NCI-H1694 treated with DMSO at 0.1 percent for 48 hours (cell line): Measurements from ENCODE around the gene PEBP1.
"Not testable (repeated sequence)": the region's sequence is repeated elsewhere in the genome, so short reads cannot be mapped to it uniquely, and the experiment has no call there.

Experiments
- DNase-seq: peaks from one replicate; lab custom pipeline; 2025; lab: John Stamatoyannopoulos, UW

Gene PEBP1

DNA sequence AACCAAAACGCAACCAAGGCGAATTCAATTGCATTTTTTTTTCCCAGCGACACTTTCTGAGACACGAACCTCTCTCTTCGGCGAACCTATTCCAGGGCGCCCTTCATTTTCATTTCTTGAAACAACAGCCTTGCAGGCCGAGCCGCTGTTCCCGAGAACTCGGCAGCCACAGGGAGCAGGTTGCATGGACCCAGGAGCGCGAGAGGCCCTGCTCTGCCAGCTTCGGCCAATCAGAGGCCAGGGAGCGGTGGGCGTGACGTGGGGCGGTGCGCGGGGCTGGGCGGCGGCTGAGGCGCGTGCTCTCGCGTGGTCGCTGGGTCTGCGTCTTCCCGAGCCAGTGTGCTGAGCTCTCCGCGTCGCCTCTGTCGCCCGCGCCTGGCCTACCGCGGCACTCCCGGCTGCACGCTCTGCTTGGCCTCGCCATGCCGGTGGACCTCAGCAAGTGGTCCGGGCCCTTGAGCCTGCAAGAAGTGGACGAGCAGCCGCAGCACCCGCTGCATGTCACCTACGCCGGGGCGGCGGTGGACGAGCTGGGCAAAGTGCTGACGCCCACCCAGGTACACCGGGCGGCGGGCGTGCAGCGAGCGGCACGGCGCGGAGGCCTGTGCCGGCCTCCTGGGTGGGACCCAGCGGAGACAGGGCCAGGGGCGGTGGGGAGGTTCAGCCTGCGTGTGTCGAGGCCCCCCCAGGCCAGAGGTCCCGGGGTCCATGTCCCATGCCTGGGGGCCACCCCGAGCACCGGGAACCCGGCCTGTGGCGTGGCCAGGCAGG, at the start of gene PEBP1:
Gene PEBP1 (plus strand): TSS at position 337 of the 771 bp plus-strand sequence. CDS start 86 bp downstream, at position 423.
- DNase-seq, result peak; percentile 77

DNA sequence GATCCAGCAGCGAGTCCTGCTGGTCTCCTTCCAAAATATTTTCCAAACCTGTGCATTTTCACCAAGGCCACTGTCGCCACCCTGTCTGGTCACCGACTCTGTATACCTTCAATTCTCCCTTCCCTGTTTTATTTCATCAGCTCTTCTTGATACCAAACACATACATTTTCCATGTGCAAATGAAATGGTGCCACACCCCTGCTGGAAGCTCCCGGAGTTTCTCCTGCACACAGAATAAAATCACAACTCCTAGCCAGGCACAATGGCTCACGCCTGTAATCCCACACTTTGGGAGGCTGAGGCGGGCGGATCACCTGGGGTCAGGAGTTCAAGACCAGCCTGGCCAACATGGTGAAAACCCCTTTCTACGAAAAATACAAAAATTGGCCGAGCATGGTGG, 46.1 kb upstream of the PEBP1 start:
- no peak for DNase-seq

DNA sequence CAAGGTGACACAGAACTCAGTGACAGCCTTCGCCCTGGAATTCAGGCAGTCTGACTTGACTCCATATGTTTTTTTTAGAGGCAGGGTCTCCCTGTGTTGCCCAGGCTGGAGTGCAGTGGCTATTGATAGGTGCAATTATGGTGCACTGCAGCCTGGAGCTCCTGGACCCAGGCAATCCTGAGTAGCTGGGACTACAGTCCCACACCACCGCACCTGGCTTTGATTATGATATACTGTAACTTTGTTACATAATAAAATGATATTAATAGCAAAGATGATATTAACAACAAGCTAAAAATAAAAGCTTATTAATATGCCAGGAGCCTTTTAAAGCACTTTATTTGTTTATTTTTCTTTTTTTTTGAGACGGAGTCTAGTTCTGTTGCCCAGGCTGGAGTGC, 41.9 kb upstream of the PEBP1 start:
- no peak for DNase-seq

DNA sequence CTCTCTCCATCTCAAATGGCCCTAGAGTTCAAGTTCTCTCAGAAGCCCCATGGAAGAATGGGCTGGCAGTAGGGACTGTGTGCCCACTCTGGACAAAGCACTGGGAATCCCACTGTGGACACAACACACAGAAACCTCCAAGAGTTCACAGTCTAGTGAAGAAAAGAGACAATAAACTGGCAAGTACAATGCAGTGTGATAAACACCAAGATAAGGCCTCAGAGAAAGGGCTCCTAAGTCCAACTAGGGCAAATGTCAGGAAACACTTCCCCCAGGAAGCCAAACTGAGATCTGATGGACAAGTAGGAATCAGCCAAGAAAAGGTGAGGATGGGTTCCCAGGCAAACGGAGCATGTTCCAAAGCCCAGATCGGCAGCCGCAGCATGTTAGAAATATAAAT, 37.5 kb upstream of the PEBP1 start:
- no peak for DNase-seq

DNA sequence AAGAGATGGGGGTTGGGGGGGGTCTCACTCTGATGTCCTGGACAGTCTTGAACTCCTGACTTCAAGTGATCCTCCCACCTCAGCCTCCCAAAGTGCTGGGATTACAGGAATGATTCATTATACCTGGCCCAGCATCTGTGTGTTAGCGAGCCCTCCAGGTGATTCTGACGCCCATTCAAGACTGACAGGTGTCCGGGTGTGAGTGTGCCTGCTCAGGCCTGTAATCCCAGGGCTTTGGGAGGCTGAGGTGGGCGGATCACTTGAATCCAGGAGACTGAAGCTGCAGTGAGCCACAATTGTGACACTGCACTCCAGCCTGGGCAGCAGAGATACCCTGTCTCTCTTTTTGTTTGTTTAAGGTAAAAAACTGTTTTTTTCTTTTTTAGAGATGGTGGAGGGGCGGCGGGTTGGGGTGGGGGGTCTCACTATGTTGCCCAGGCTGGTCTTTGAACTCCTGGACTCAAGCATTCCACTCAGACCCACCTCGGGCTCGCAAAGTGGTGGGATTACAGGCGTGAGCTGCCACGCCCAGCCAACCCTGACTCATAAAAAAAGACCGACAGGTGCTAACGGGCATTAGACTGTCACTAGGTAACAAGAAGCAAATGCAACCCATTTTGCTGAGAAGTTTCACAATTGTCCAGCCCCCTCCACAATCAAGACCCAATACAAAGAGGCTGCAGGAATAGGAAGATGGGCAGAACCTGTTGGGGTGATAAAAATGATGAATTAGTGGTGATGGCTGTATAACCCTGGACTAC, 36.8 kb upstream of the PEBP1 start:
- no peak for DNase-seq

DNA sequence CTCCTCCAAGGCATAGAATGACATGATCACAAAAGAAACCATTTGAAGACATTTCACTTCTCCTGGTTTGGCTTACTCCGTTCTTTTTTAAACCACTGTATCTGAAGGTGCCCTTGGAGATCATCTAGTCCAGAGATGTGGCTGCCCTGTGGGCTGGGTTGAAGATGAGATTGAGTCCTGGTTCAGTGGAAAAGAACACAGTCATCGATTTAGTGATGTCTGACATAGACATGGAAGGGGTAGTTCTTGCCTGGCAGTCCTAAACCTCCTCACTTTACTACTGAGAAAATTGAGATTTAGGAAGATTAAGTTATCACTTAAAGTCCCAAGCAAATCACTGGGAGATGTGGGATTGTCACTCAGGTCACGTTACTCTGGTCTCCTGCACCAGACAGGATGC, 34.9 kb upstream of the PEBP1 start:
- DNase-seq, result no peak

DNA sequence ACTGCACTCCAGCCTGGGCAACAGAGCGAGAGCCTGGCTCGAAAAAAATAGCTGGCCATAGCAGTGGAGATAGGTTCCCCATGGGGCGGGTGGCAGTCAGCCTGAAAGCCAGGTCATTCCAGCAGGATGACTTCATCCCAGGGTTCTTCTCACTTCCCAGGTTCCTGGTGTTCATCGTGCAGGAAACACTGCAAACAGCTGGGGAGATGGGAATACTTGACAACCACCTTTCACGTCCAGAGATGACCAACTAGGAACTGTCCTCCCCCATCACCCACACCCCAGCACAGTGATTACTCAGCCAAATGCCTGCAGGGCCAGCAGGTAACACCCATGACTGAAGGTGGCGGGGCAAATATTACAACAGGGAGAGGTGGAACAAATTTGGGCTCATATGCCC, 33.9 kb upstream of the PEBP1 start:
- DNase-seq, result no peak

DNA sequence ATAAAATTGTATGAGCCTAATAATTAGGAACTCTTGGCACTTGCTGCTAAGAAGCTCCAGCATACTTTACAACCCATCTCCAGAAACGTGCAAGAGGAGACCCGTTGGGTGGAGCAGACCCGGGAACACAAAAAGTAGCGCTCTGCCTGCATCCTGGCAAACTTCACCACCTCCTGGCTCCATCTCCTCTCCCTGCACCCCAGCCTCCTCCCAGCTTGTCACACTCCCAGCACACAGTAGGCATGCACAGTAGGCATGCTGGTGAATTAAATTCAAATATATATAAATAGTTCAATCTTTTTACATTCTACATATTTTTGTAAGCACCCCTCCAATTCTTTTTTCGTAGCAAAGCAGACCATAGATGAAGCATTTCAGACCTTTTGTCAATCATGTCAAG, 33.3 kb upstream of the PEBP1 start:
- no peak for DNase-seq

DNA sequence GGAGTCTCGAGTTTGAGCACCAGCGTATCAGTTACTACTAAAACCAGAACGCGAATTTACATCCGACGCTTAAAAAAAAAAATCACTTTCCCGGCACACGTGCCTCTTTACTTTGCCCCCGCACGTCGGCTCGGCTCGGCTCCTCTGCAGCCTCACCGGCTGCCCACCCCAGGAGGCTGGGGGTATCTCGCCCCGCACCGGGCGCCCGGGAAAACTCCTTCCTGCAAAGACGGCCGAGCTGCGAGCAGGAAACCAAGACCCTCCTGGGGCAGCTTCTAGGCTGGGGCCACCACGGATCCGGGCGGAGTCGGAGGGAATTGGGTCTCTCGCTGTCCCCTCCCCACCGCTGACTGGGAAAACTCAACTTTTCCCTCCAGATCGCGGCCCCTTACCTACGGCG, 32.7 kb upstream of the PEBP1 start:
- peak; percentile 17 for DNase-seq

DNA sequence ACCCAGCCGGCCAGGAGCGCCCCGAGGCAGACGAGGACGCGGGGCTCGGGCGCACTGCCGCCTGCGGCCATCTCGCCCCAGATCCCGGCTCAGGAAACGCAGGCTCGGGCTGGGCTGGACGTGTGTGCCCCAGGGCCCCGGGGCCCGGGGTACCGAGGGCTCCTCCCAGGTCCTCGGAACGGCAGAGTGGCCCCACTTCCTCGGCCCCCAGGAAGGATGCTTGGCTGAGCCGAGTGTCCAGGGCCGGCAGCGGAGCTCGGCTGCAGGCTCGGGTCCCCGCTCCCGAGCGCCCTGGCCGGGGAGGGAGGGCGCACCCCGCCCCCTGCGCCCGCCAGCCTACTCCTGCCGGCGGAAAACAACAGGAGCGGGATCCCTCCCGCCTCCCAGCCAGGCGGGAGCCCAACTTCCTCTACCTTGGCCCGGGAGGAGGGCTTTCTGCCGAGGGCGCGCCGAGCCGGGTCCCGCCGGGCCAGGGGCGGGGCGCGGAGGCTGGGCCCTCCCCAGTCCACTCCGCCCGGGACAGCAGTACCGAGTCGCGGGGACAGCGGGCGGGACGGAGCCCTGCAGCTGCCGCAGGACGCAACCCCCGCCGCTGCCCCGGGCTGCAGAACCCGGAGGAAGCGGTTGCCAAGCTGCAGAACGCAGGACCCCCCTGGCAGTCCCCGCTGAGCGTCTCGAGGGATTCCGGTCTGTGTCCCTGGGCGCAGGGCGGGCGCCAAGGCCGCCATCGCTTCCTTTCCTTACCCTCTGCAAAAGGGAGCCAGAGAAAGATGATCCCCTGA, 32.1 kb upstream of the PEBP1 start, which contains the start of gene VSIG10:
Gene VSIG10 (minus strand): TSS at position 411 of the 782 bp plus-strand sequence. CDS start 340 bp downstream, at position 71.
- peak; percentile 35 for DNase-seq

DNA sequence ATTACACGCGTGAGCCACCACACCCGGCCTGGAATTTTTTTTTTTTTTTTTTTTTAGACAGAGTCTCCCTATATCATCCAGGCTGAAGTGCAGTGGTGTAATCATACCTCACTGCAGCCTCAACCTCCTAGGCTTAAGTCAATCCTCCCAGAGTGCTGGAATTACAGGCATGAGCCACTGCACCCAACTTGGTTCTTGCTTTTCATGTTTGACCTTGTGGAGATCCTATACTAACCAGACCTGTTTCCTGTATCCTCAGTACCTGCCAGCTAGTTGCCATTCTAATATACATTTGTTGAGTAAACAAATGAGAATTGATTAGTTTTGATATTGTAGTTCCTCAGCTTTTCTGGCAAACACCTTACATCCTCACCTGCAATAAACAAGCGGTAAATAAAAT, 28.9 kb upstream of the PEBP1 start:
- DNase-seq, result no peak

DNA sequence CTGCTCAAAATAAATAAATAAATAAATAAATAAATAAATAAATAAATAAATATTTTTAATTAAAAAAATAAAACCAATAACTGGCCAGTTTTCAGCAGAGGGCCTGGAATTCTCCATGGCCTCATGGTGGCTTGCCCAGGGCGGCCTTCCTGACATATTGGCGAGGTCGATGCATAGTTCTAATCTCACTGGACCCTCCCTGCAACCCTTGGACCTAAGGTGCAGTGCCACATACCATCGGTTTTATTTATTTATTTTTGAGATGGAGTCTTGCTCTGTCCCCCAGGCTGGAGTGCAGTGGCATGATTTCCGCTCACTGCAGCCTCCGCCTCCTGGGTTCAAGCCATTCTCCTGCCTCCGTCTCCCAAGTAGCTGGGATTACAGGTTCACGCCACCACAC, 28.2 kb upstream of the PEBP1 start:
- no peak for DNase-seq

DNA sequence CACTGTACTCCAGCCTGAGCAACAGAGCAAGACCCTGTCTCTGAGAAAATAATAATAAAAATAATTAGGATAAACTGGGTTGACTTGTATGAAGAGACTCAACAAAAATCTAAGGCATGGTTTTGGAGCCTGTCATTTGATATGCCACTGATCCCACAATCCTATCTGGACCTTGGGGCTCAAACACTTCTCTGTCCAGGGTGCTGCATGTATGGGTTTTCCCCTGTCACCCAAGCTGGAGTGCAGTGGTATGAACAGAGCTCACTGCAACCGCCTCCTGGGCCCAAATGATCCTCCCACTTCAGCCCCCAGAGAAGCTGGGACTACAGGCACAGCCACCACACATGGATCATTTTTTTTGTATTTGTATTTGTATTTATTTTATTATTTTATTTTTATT, 26.8 kb upstream of the PEBP1 start:
- no peak for DNase-seq

DNA sequence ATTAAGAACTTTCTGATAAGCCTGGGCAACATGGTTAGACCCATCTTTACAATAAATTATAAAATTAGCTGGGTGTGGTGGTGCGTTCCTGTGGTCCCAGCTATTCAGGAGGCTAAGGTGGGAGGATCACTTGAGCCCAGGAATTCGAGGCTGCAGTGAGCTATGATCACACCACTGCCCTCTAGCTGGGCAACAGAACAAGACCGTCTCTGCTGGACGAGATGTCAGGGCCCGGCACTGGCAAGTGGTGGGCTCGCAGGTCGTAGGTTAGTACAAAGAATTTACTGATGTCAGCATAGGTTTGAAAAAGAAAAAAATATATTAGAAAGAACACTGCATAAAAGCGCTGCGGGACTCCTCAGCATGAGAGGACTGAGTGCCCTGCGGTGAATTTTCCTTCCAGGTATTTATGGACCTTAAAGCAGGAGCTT, 16.5 kb upstream of the PEBP1 start:
- DNase-seq, result no peak

DNA sequence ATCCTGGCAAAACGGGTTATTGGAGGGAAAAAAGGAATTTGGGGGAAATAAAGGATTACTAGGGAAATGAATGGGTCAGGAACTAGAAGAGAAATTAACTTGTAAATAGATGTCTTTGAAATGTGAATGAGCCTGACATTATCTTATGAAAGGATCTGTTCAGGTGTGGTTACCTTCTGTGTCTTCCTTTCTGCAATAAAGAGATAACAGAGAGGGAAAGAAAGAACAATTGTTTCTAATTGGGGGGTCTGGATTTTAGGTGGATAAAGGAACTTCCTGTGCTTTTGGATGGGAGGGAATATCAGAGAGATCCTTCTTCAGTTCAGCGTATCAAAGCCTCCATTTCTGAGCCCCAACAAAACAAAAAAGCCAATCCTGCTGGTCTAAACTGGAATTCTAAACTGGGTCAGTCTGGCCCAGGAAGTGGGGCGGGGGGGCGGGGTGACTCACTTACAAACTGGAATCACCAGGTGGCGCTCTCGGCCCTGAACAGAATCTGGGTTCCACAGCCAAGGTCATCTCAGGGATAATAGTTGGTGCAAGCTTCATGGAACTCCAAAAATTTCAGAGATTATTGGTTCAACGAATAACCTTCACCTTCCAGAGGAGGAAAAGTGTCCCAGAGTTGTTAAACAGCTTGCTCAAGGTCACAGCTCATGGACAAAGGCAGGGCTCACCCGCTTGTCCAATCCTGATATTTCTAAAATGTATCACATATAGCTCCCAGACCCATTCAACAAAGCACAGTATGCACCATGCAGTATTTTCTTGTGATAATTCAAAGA, 15.2 kb upstream of the PEBP1 start:
- peak; percentile 35 for DNase-seq

DNA sequence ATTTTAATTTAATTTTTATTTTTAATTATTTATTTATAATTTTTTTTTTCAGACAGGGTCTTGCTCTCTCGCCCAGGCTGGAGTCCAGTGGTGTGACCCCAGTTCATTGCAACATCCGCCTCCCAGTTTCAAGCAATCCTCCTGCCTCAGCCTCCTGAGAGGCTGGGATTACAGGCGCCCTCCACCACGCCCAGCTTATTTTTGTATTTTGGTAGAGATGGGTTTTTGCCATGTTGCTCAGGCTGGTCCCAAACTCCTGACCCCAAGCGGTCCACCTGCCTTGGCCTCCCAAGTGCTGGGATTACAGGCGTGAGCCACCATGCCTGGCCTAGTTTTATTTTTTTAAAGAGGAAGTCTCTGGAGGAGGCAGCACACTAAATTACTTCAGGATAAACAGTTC, 13.7 kb upstream of the PEBP1 start:
- DNase-seq, result no peak

DNA sequence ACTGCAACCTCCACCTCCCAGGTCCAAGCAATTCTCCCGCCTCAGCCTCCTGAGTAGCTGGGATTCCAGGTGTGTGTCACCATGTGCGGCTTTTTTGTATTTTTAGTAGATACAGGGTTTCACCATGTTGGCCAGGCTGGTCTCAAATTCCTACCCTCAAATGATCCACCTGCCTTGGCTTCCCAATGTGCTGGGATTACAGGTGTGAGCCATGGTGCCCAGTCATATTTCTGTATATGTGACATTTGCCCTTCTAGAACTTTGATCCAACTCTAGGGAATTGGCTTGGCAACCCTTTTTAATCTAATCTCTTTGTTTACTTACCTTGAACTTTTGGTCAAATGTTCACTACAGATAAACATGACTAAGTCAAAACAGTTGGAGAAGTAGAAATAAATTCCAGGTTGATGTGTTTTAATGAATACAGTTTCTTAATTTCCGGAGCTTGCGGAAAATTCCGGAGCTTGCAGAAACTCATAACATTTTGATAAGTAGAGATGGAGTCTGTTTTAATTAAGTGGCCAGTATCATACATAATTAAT, 11.5 kb upstream of the PEBP1 start:
- no peak for DNase-seq

DNA sequence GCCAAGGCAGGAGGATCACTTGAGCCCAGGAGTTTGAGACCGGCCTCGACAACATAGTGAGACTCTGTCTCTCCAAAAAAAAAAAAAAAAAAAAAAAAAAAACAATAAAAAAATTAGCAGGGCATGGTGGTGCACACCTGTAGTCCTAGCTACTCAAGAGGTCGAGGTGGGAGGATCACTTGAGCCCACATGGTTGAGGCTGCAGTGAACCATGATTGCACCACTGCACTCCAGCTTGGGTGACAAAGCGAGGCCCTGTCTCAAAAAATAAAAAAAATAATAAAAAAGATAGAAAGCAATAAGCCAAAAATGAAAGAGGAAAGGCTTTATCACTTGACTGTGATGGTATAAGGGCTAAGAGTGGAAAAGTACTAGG, 10.2 kb upstream of the PEBP1 start:
- DNase-seq, result no peak

DNA sequence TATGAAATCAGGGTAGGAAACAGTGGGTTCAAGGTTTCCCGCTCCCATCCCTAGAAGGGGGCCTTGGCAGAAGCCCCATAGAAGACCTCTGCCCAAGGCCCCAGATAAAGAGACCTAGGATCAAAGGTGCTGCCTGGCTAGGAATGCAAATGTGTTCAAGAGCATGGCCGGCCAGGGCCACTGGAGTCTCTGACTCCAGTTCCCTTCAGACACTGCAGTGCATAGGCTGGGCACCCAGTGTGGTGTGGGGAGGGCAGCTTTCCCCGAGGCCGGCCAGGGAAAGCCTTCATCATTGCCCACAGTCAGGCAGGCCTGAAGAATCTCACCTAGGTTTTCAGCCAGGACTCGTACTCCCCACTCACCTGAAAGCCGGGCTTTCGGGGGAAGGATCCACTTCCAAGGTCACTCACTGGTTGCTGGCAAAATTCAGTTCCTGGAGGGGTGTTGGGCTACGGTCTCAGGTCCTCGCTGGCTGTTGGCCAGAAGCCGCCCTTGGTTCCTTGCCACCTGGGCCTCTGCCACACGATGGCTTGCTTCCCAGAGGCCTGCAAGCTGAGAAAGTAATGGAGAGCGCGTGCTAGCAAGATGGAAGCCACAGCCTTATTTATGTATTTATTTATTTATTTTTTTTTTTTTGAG, 9.7 kb upstream of the PEBP1 start:
- DNase-seq, result no peak

DNA sequence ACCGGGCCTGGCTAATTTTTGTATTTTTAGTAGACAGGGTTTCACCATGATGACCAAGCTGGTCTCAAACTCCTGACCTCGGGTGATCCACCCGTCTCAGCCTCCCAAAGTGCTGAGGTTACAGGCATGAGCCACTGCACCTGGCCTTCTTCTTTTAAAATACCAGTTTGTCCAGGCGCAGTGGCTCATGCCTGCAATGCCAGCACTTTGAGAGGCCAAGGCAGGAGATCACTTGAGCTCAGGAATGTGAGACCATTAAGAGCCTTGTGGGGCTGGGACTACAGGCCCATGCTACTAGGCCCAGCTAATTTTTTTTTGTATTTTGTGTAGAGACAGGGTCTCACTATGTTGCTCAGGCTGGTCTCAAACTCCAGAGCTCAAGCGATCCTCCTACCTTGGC, 8.1 kb upstream of the PEBP1 start:
- DNase-seq, result no peak

DNA sequence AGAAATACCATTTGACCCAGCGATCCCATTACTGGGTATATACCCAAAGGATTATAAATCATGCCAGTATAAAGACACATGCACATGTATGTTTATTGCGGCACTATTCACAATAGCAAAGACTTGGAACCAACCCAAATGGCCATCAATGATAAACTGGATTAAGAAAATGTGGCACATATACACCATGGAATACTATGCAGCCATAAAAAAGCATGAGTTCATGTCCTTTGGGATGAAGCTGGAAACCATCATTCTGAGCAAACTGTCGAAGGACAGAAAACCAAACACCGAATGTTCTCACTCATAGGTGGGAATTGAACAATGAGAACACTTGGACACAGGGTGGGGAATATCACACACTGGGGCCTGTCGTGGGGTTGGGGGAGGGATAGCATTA, 6.5 kb upstream of the PEBP1 start:
- not testable (repeated sequence) for DNase-seq
